CD4-positive, alpha-beta T cell treated with Interleukin-17A for 4 hours (primary cell): Measurements from ENCODE around the gene NEB.
"Not testable (repeated sequence)": the region's sequence is repeated elsewhere in the genome, so short reads cannot be mapped to it uniquely, and the experiment has no call there.

Experiments used
- DNase-seq: peaks from one replicate; pipeline ENCODE4 v3.0.0-alpha.2; 2020; ENCODE audit warnings: mixed read lengths

The NEB gene

GRCh38 chr2:151760139-151760650, 25.9 kb upstream of the NEB start:
- DNase-seq = no peak

DNA sequence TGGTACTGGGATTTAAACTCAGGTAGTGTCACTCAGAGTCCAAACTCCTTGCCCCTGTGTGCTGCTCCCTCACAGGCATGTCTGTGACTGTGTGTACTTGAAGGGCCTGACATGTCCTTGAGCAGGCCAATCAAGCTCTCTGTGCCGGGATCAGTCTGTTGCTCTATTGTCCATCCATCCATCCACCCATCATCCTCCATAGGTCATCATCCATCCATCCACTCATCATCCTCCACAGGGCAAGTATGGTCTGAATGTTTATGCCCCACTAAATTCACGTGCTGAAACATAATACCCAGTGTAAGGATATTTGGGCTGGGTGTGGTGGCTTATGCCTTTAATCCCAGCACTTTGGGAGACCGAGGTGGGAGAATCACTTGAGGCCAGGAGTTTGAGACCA, 24.5 kb upstream of the NEB start:
- no peak for DNase-seq

DNA sequence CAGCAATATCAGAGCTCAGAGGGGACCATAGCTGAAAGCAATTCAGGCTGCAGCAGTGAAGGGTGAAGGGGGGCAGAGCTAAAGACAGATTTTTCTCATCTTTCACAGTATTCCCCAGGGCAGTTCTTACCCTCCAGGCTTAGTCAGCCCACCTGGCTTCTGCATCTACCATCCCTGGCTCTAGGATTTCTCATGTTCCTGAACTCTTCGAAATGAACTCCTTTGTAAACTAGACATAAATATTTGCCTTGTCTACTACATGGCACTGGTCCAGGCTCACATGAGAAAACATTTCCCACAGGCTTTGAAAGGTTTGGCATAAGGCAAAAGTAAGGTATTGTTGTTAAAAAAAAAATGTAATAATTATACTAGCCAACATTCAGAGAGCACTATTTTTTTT, 23.6 kb upstream of the NEB start:
- no peak for DNase-seq

DNA sequence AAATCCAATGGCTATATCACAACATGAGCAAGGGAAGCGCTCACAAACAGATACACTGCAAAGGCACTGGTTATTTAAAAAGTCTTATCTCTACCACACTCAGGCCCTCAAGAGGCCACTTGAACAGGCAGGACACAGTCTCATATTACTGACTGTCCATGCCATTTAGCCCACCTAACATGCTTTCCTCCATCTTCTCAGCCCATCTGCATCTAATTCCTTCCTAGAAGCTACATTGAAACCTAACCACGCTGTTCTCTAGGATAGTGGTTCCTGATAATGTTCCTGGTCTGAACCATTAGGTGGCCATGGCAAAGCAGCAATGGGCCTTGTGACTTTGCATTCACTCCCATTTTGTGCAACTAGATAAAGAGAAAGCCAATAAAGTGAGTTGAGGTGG, 22.5 kb upstream of the NEB start:
- no peak for DNase-seq

GRCh38 chr2:151754253-151754897, 20.1 kb upstream of the NEB start:
- no peak for DNase-seq

GRCh38 chr2:151753540-151753939, 19.3 kb upstream of the NEB start:
- DNase-seq = no peak

DNA sequence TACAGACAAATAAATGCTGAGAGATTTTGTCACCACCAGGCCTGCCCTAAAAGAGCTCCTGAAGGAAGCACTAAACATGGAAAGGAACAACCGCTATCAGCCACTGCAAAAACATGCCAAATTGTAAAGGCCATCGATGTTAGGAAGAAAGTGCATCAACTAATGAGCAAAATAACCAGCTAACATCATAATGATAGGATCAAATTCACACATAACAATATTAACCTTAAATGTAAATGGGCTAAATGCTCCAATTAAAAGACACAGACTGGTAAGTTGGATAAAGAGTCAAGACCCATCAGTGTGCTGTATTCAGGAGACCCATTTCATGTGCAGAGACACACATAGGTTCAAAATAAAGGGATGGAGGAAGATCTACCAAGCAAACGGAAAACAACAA, 11.0 kb upstream of the NEB start:
- not testable (repeated sequence) for DNase-seq

- no peak for DNase-seq
Measured at GRCh38 chr2:151730262-151730975, 3.9 kb downstream of the NEB start.

GRCh38 chr2:151729837-151730236, 4.4 kb downstream of the NEB start:
- DNase-seq = no peak

- no peak for DNase-seq
Measured at GRCh38 chr2:151729415-151729811, 4.9 kb downstream of the NEB start.

DNA sequence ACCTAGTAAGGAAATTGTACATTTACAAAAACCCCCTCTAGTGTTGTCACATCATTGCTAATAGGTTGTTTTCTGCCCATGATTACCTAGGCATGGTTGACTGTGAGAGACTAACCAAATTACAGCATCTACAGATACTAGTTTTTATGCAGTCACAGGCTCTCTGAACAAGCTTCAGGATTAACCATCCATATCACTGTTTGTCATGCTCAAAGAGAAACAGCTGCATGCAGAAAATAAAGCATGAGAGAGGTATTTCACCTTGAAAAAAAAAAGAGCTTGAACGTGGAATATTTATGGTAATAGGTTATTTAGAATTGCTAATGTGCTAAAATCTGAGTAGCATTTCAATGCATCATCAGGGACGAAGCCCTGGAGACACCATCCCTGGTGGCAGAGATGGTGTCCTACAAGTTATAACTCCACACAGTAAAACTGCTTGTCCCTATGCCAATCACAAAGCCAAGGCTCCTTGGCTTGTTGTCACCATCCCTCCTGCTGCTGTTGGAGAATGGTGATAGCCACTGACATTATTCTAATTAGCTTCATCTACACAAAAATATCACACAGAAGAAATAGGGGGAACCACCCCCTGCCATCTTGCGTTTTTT, 5.4 kb downstream of the NEB start:
- DNase-seq = no peak

DNA sequence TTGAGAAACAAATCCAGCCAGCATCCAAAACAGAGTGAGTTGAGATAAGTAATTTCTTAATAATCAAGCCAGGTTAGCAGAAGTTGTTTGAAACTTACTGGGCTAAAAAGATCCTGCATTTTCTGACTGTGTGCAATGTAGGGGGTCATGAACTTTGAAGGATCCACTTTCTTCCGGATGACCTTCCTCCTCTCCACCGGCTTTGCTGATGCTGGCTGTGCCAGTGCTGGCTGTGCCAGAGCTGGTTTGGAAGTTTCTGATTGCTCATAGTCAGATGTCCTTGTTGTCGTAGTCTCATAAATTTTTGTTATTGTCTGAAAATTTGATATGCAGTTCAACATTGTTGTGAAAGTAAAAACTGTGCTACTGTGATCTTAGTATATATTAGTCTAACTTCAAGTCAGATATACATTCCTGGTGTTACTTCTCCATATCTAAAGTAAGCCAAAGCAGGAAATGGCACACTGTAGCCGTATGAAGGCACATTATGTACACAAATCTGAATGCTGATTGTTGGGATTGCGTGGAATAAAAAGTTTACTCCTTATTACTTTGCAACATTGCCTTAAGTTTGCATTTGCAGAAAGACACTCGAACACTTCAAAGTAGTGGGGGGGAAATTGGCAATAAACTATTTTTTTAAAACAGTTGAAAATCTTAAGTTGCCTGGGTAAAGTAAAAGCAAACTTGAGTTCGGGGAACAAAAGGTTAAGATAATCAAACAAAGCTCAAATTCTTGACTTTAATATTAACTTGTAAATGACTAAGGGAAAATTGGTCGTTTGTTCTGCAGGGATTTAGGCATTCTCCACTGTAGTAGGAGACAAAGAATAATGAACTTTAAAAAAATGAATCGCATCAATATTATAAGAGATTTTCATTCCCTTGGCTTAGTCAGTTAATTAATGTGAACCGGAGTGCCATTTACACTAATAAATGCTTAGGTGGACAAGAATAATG, 6.4 kb downstream of the NEB start:
- no peak for DNase-seq

- no peak for DNase-seq
Measured at GRCh38 chr2:151721161-151721560, 13.1 kb downstream of the NEB start.

DNA sequence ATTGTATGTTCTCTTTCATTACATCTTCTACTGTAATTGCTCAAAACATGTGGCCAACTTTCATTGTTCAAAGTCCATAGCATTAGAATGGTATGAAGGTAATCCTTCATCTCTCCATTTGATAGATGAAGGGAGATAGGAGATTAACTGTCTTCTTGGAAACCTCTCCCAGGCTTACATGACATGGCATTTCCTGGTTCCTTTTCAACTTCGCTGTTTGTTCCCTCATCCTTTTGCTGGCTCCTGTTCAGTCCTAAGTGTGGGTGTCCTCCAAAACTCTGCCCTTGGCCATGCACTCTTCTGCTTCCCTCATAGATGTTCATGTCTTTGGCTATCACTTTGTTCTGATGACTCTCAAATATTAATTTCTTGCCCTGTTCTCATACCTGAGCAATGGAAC, 13.8 kb downstream of the NEB start:
- DNase-seq = no peak

DNA sequence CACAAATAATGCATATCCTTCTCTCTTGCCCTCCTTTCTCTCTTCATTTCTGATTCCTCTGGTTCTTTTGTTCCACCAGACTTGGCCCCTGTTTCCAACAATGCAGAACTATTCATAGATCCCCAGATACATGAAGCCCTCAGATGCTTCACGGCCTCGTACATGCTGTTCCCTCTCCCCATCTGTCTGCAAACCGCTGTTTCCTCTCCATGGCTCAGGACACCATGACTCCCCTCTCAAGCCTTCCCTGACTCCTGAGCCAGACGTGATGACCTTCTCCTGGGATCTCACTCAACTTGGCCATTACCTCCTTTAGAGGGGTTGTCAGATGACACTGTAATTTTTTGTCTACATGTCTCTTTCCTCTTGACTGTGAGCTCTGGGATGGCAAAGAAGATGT, 15.5 kb downstream of the NEB start:
- no peak for DNase-seq

DNA sequence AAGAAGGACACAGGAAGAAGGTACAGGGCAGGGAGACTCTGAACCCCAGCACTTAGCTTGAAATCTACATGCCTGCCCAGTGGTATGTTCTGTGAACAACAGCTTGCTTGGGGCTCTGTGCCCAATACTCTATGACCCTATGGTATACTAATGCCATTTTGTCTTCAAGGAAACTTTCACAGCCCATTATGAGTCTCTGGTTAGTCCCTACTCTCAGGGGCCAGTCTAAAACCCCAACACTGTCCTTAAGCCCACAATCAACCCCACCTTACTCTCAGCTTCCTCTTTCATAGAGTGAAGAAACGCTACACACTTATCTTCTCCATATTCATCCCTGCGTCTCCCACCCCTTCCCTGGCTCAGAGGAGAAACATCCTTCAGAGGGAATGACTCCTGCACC, 16.0 kb downstream of the NEB start:
- DNase-seq = no peak

GRCh38 chr2:151716721-151717120, 17.6 kb downstream of the NEB start:
- DNase-seq = no peak

- DNase-seq = no peak
Measured at GRCh38 chr2:151713291-151713903, 20.9 kb downstream of the NEB start.

DNA sequence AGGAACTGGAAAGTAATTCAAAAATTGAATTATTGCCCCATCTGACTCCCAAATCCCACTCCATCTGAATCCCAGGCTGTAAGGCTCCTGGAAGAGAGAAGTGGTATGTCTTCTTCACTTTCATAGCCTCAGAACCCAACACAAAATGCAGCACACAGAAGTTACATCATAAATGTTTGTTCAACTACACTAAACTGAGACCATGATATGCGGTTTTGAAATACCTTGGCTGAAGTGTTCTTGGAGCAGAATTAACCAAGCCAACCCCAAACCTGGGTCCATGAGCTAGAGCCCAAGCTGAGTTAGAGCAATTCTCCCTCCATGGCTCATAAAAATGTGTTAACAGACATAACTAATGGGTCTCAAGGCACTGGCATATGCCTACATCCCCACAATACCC, 23.3 kb downstream of the NEB start:
- no peak for DNase-seq

GRCh38 chr2:151708788-151709187, 25.5 kb downstream of the NEB start:
- DNase-seq = no peak

- no peak for DNase-seq
Measured at GRCh38 chr2:151707857-151708256, 26.4 kb downstream of the NEB start.

GRCh38 chr2:151704480-151704961, 29.8 kb downstream of the NEB start:
- DNase-seq = not testable (repeated sequence)
